ENCODE data around the gene HMCN2. TPM values are rescaled to one million over a fixed set of nuclear protein-coding genes. Genes with fewer than 3 reads are reported as not detected.

Gene HMCN2
- total and polyA plus RNA-seq, 2 experiments from 2014 or later, result not detected

- WGBS, 2 experiments (ENCODE audit: low coverage in 1 of 2, low lambda C conversion rate in 2 of 2, missing lambda C conversion rate in 2 of 2), result 69 to 72% methylated on average over 12 of the region's 12 CpGs
- no peak for TF ChIP-seq EZH2phosphoT487 (IDR thresholded peaks at IDR 0.05; ENCODE audit: insufficient read depth, low read depth)
- TF ChIP-seq EZH2 (IDR thresholded peaks at IDR 0.05; ENCODE audit: insufficient read depth, poor library complexity, severe bottlenecking), result no peak
- no peak overlapping the region for H2AFZ ChIP-seq
- H3K36me3 ChIP-seq (ENCODE audit: low read depth), result no peaks in the 10 kb centered on the region
- H3K4me3 ChIP-seq, result no peak overlapping the region
- no peaks in the 10 kb centered on the region for H4K20me1 ChIP-seq (ENCODE audit: insufficient read depth)
- H3F3A ChIP-seq (ENCODE audit: insufficient read depth), result no peaks in the 10 kb centered on the region
- H3K9me3 ChIP-seq (ENCODE audit: low read depth), result no peaks in the 10 kb centered on the region
- no peak overlapping the region for H3K27ac ChIP-seq
- H3K4me2 ChIP-seq (ENCODE audit: unreplicated experiment), result no peak overlapping the region
- H3K4me1 ChIP-seq (ENCODE audit: insufficient read depth), result no peaks in the 10 kb centered on the region
- H3K79me2 ChIP-seq (ENCODE audit: insufficient read depth), result no peaks in the 10 kb centered on the region
- peaks cover 4% of the 10 kb centered on the region for H3K27me3 ChIP-seq (replicated peaks; ENCODE audit: insufficient read depth)
- in situ Hi-C loops (cut with MboI), result no loop called here
- H3K9me2 ChIP-seq (ENCODE audit: insufficient read depth), result no peaks in the 10 kb centered on the region
- H3K9ac ChIP-seq, result no peak overlapping the region
- no peak for DNase-seq
Observed at GRCh38 chr9:130414081-130414731, 148.6 kb downstream of the HMCN2 start.

GRCh38 chr9:130414910-130415746 is 149.6 kb downstream of the HMCN2 start:
- no peak for DNase-seq
- H3K36me3 ChIP-seq (ENCODE audit: low read depth), result no peaks in the 10 kb centered on the region
- no peaks in the 10 kb centered on the region for H3K4me1 ChIP-seq (ENCODE audit: insufficient read depth)
- H3K4me3 ChIP-seq, result no peak overlapping the region
- no peak overlapping the region for H3K4me2 ChIP-seq (ENCODE audit: unreplicated experiment)
- no peak overlapping the region for H3K27ac ChIP-seq
- H4K20me1 ChIP-seq (ENCODE audit: insufficient read depth), result no peaks in the 10 kb centered on the region
- TF ChIP-seq EZH2 (IDR thresholded peaks at IDR 0.05; ENCODE audit: insufficient read depth, poor library complexity, severe bottlenecking) (no peak), EZH2phosphoT487 (IDR thresholded peaks at IDR 0.05; ENCODE audit: insufficient read depth, low read depth) (no peak)
- no peaks in the 10 kb centered on the region for H3K9me2 ChIP-seq (ENCODE audit: insufficient read depth)
- no peaks in the 10 kb centered on the region for H3F3A ChIP-seq (ENCODE audit: insufficient read depth)
- no peaks in the 10 kb centered on the region for H3K9me3 ChIP-seq (ENCODE audit: low read depth)
- in situ Hi-C loops (cut with MboI), result no loop called here
- no peak overlapping the region for H3K9ac ChIP-seq
- peaks cover 4% of the 10 kb centered on the region for H3K27me3 ChIP-seq (replicated peaks; ENCODE audit: insufficient read depth)
- 51 to 63% methylated on average over 11 of the region's 11 CpGs for WGBS, 2 experiments (ENCODE audit: low coverage in 1 of 2, low lambda C conversion rate in 2 of 2, missing lambda C conversion rate in 2 of 2)
- no peak overlapping the region for H2AFZ ChIP-seq
- no peaks in the 10 kb centered on the region for H3K79me2 ChIP-seq (ENCODE audit: insufficient read depth)

- Histone ChIP-seq H3K27me3 (replicated peaks; ENCODE audit: insufficient read depth) (peaks cover 4% of the 10 kb centered on the region), H3K9me3 (ENCODE audit: low read depth) (no peaks in the 10 kb centered on the region), H4K20me1 (ENCODE audit: insufficient read depth) (no peaks in the 10 kb centered on the region), H3K27ac (no peak overlapping the region), H3K4me1 (ENCODE audit: insufficient read depth) (0 out of 2 replicates have a peak, but pooled peaks cover 4% of the 10 kb centered on the region), H3K9me2 (ENCODE audit: insufficient read depth) (no peaks in the 10 kb centered on the region), H3K36me3 (ENCODE audit: low read depth) (no peaks in the 10 kb centered on the region), H3K4me2 (ENCODE audit: unreplicated experiment) (no peak overlapping the region), H3K79me2 (ENCODE audit: insufficient read depth) (no peaks in the 10 kb centered on the region), H3K9ac (no peak overlapping the region), H2AFZ (no peak overlapping the region), H3F3A (ENCODE audit: insufficient read depth) (no peaks in the 10 kb centered on the region), H3K4me3 (no peak overlapping the region)
- in situ Hi-C loops (cut with MboI), result no loop called here
- no peak for DNase-seq
- TF ChIP-seq EZH2phosphoT487 (IDR thresholded peaks at IDR 0.05; ENCODE audit: insufficient read depth, low read depth) (no peak), EZH2 (IDR thresholded peaks at IDR 0.05; ENCODE audit: insufficient read depth, poor library complexity, severe bottlenecking) (no peak)
- 71 to 75% methylated on average over 5 of the region's 5 CpGs for WGBS, 2 experiments (ENCODE audit: low coverage in 1 of 2, low lambda C conversion rate in 2 of 2, missing lambda C conversion rate in 2 of 2)
Observed at GRCh38 chr9:130417602-130418001, 152.0 kb downstream of the HMCN2 start.

- Histone ChIP-seq H4K20me1 (ENCODE audit: insufficient read depth) (no peaks in the 10 kb centered on the region), H3K27ac (no peak overlapping the region), H3K4me3 (no peak overlapping the region), H3K9me2 (ENCODE audit: insufficient read depth) (no peaks in the 10 kb centered on the region), H3K9ac (no peak overlapping the region), H3K36me3 (ENCODE audit: low read depth) (no peaks in the 10 kb centered on the region), H3K9me3 (ENCODE audit: low read depth) (no peaks in the 10 kb centered on the region), H2AFZ (no peak overlapping the region), H3K27me3 (replicated peaks; ENCODE audit: insufficient read depth) (no peaks in the 10 kb centered on the region; the same call in 1 of the 2 replicates), H3K79me2 (ENCODE audit: insufficient read depth) (no peaks in the 10 kb centered on the region), H3K4me2 (ENCODE audit: unreplicated experiment) (no peak overlapping the region), H3K4me1 (ENCODE audit: insufficient read depth) (0 out of 2 replicates have a peak, but pooled peaks cover 4% of the 10 kb centered on the region), H3F3A (ENCODE audit: insufficient read depth) (no peaks in the 10 kb centered on the region)
- no peak for DNase-seq
- WGBS, 2 experiments (ENCODE audit: low coverage in 1 of 2, low lambda C conversion rate in 2 of 2, missing lambda C conversion rate in 2 of 2), result 81 to 82% methylated on average over 18 of the region's 18 CpGs
- TF ChIP-seq EZH2 (IDR thresholded peaks at IDR 0.05; ENCODE audit: insufficient read depth, poor library complexity, severe bottlenecking), result no peak
- TF ChIP-seq EZH2phosphoT487 (IDR thresholded peaks at IDR 0.05; ENCODE audit: insufficient read depth, low read depth), result no peak
- in situ Hi-C loops (cut with MboI), result no loop called here
Observed at GRCh38 chr9:130418776-130419175, 153.2 kb downstream of the HMCN2 start.

Data from GM23248 (cell line).